K562 (cell line): ENCODE results near the gene TAAR1. TPM values are rescaled to one million over a fixed set of nuclear protein-coding genes. Genes with fewer than 3 reads are reported as not detected.

ENCODE experiments used
- ATAC-seq: fragments of 200-7000 bp; cut with Tn5 transposase; 3 replicates; pipeline ENCODE4 v1.9.1; 2020; ENCODE audit warnings: moderate library complexity
- BruUV-seq: library from RNA; stranded (reverse); fragments of 400-500 nt; replicated peaks from 2 replicates; lab custom pipeline; 2021; lab: Mats Ljungman, UMichigan
- CTCF ChIA-PET: fragments of 300-600 bp; formaldehyde crosslinking; extraction: SDS; loops from one replicate; lab custom pipeline; 2021; ENCODE audit warnings: low intra/inter-chr PET ratio; lab: Yijun Ruan, JAX
- POLR2A ChIA-PET: fragments of 300-600, 350-650 bp; sonication (Branson Sonifier 250); formaldehyde crosslinking; extraction: SDS; loops from one replicate; lab custom pipeline; 2021; ENCODE audit warnings: antibody characterized with exemption, inconsistent platforms; lab: Yijun Ruan, JAX
- DNase-seq, 4 experiments: peaks; one replicate each; pipeline versions ENCODE4 v3.0.0 to v3.0.0-alpha.2; 2011 to 2018; ENCODE audit warnings: low spot score in 3 of 4, mixed read lengths in 3 of 4; ENCODE audit errors: extremely low read depth in 1 of 4
- FAIRE-seq: peaks from 2 replicates; lab custom pipeline; 2011; peaks lifted over from hg19 to GRCh38; lab: Jason Lieb, UNC
- H2AFZ ChIP-seq: 2 replicates; pipeline ENCODE4 v1.6.0; 2011; ENCODE audit warnings: low read depth, low read length, control low read depth, inconsistent platforms
- H3K27ac ChIP-seq: fragments of 200-600 bp; 3 replicates; pipeline ENCODE4 v1.8.0; 2011; ENCODE audit warnings: low read depth, mild to moderate bottlenecking, control low read depth, inconsistent platforms, low read length, moderate library complexity, mixed read lengths; ENCODE audit errors: extremely low read depth
- H3K27me3 ChIP-seq, 2 experiments: fragments of 300-600 bp in 1 of 2; 2 replicates in 1 of 2; 3 replicates in 1 of 2; pipeline versions ENCODE4 v1.6.0 to v1.8.0; 2011; ENCODE audit warnings: inconsistent platforms in 2 of 2, low read length in 2 of 2, mild to moderate bottlenecking in 1 of 2, mixed read lengths in 1 of 2, moderate library complexity in 1 of 2; ENCODE audit not compliant: control insufficient read depth in 2 of 2, insufficient read depth in 2 of 2
- H3K36me3 ChIP-seq: fragments of 300-600 bp; 3 replicates; pipeline ENCODE4 v1.8.0; 2011; ENCODE audit warnings: mild to moderate bottlenecking, low read length, inconsistent platforms; ENCODE audit not compliant: control insufficient read depth, insufficient read depth
- H3K4me1 ChIP-seq, 2 experiments: fragments of 200-600 bp in 1 of 2; replicated peaks in 1 of 2; 2 replicates in 1 of 2; 3 replicates in 1 of 2; pipeline versions ENCODE4 v1.5.1 to v1.8.0; 2011; ENCODE audit warnings: inconsistent platforms in 2 of 2, low read length in 2 of 2, mild to moderate bottlenecking in 1 of 2, mixed read lengths in 1 of 2, moderate library complexity in 1 of 2; ENCODE audit not compliant: control insufficient read depth in 2 of 2, insufficient read depth in 2 of 2
- H3K4me2 ChIP-seq: 2 replicates; pipeline ENCODE4 v1.6.1; 2011; ENCODE audit warnings: low read length, control low read depth, inconsistent platforms, mixed read lengths; ENCODE audit not compliant: insufficient read depth
- H3K4me3 ChIP-seq: fragments of 200-600 bp; sonication (generic), shearing (Covaris generic); 2 replicates; pipeline ENCODE4 v1.5.1; 2016; ENCODE audit warnings: control low read depth, inconsistent platforms
- H3K79me2 ChIP-seq: fragments of 200-600 bp; 3 replicates; pipeline ENCODE4 v1.8.0; 2011; ENCODE audit warnings: low read length, inconsistent platforms; ENCODE audit not compliant: control insufficient read depth, insufficient read depth
- H3K9ac ChIP-seq, 2 experiments: 2 replicates each; pipeline versions ENCODE4 v1.6.0 to v1.6.1; 2011; ENCODE audit warnings: low read depth in 2 of 2, low read length in 2 of 2, control low read depth in 1 of 2, inconsistent platforms in 1 of 2, mild to moderate bottlenecking in 1 of 2, mixed read lengths in 1 of 2; ENCODE audit not compliant: insufficient read depth in 1 of 2
- H3K9me1 ChIP-seq: one replicate; pipeline ENCODE4 v1.6.0; 2011; ENCODE audit warnings: inconsistent platforms, mild to moderate bottlenecking, low read length, moderate library complexity; ENCODE audit not compliant: control insufficient read depth, insufficient read depth
- H3K9me3 ChIP-seq: replicated peaks from 2 replicates; pipeline ENCODE4 v1.5.1; 2011; ENCODE audit warnings: low read depth, low read length, inconsistent platforms; ENCODE audit not compliant: control insufficient read depth, insufficient read depth
- H4K20me1 ChIP-seq: replicated peaks from 2 replicates; pipeline ENCODE4 v1.6.1; 2011; ENCODE audit warnings: low read length, inconsistent platforms, mixed read lengths; ENCODE audit not compliant: control insufficient read depth, insufficient read depth
- BRCA1 ChIP-seq, 2 experiments: fragments of 450-650 bp in 1 of 2; sonication (generic) in 1 of 2; formaldehyde crosslinking in 1 of 2; IDR thresholded peaks; 2 replicates each; pipeline versions ENCODE4 v1.5.0 to v1.6.1; 2017 to 2020; ENCODE audit warnings: mild to moderate bottlenecking in 1 of 2, missing genetic modification reagents in 1 of 2
- CCAR2 ChIP-seq: fragments of 200-400 bp; formaldehyde crosslinking; IDR thresholded peaks from 2 replicates; pipeline ENCODE4 v1.6.1; 2017; ENCODE audit warnings: mild to moderate bottlenecking, low read depth, low read length
- CEBPG ChIP-seq, 3 experiments: fragments of 200-800 bp in 1 of 3; sonication (Bioruptor generic) in 1 of 3; sonication (generic) in 1 of 3; formaldehyde crosslinking in 1 of 3; IDR thresholded peaks in 2 of 3; conservative IDR thresholded peaks in 1 of 3; 2 replicates each; pipeline versions ENCODE4 v1.6.1 to v1.8.0; 2016 to 2022; ENCODE audit warnings: missing compliant biosample characterization in 2 of 3, missing genetic modification characterization in 2 of 3, mild to moderate bottlenecking in 1 of 3, missing genetic modification reagents in 1 of 3
- DACH1 ChIP-seq: fragments of 450-650 bp; IDR thresholded peaks from 2 replicates; pipeline ENCODE4 v1.6.1; 2018; ENCODE audit not compliant: partially characterized antibody
- GABPB2 ChIP-seq: fragments of 250-450 bp; sonication (Bioruptor Pico); conservative IDR thresholded peaks from 2 replicates; pipeline ENCODE4 v1.5.1; 2021; ENCODE audit warnings: mild to moderate bottlenecking
- MTA1 ChIP-seq: fragments of 450-650 bp; IDR thresholded peaks from 2 replicates; pipeline ENCODE4 v1.6.1; 2017; ENCODE audit warnings: borderline replicate concordance
- NCOR1 ChIP-seq: fragments of 450-650 bp; IDR thresholded peaks from 2 replicates; pipeline ENCODE4 v1.6.1; 2016; ENCODE audit warnings: mild to moderate bottlenecking, moderate library complexity
- SP1 ChIP-seq: sonication (generic); formaldehyde crosslinking; IDR thresholded peaks from 2 replicates; pipeline ENCODE4 v1.8.1; 2022; ENCODE audit warnings: mild to moderate bottlenecking, missing genetic modification reagents
- SREBF1 ChIP-seq: fragments of 150-350 bp; IDR thresholded peaks from 2 replicates; pipeline ENCODE4 v1.6.1; 2014; ENCODE audit warnings: antibody characterized with exemption, low read depth, low read length, borderline replicate concordance
- WGBS: fragments of 100-300 bp; shearing (Covaris generic); methylation state at CpG from one replicate; pipeline ENCODE4 v1.1.6; 2016; ENCODE audit warnings: low coverage, mixed read lengths; ENCODE audit not compliant: insufficient coverage; ENCODE audit errors: missing lambda C conversion rate; 5-methylcytosine and 5-hydroxymethylcytosine counted together
- in situ Hi-C: fragments of 300-500 bp; cut with MboI; formaldehyde crosslinking; loops from 4 replicates; pipeline ENCODE4 v1.15.0; 2018; ENCODE audit warnings: inconsistent platforms, mixed read lengths
- intact Hi-C: fragments of 100-400 bp; cut with micrococcal nuclease; formaldehyde crosslinking; loops from 2 replicates; pipeline ENCODE4 v1.14.2; 2022
- polyA plus RNA-seq, 8 experiments: library from polyadenylated mRNA; depleted of rRNA in 4 of 8; stranded (reverse) in 5 of 8; unstranded in 3 of 8; fragments of >200 nt; fragmentation: Nextera tagmentation in 2 of 8; fragmentation: Illumina TruSeq in 1 of 8; extraction: Ambion mirVana in 2 of 8; extraction: Trizol in 1 of 8; gene quantifications; 2 replicates each; pipeline versions ENCODE4 v1.2.1 to v1.2.3, GENCODE V29; 2011 to 2014; ENCODE audit warnings: inconsistent platforms in 1 of 8, missing spikeins in 1 of 8
- total RNA-seq, 7 experiments: library from RNA; depleted of rRNA in 6 of 7; stranded (reverse); fragments of >200 nt in 6 of 7; fragmentation: Illumina TruSeq in 2 of 7; extraction: Trizol in 2 of 7; gene quantifications; 2 replicates each; pipeline versions ENCODE4 v1.2.1 to v1.2.3, GENCODE V29; 2011 to 2021; ENCODE audit warnings: low replicate concordance in 1 of 7

TAAR1 gene
- total and polyA plus RNA-seq, 9 of the 15 experiments (the other 6 are each of a cell fraction or from before 2014, with no cell fraction given): not detected

- TF ChIP-seq SP1 (CRISPR knock-in tag): no peak
Observed at GRCh38 chr6:132611616-132612015, 47.4 kb downstream of the TAAR1 start (continued).

GRCh38 chr6:132607544-132608233 is 51.3 kb downstream of the TAAR1 start:
- POLR2A ChIA-PET: no interaction called here
- Histone ChIP-seq H3K4me1 (no peaks in the 10 kb centered on the region), H2AFZ (no peak overlapping the region), H3K9me1 (no peaks in the 10 kb centered on the region), H3K9ac (no peak overlapping the region), H3K4me2 (no peak overlapping the region), H3K27me3 (peaks cover 0 to 4% of the 10 kb centered on the region in 2 experiments; a peak in 1 of 5 replicates), H3K4me3 (no peak overlapping the region), H3K36me3 (no peaks in the 10 kb centered on the region), H3K27ac (no peak overlapping the region), H4K20me1 (no peaks in the 10 kb centered on the region), H3K79me2 (no peaks in the 10 kb centered on the region), H3K9me3 (no peaks in the 10 kb centered on the region)
- CTCF ChIA-PET: no interaction called here
- ATAC-seq (no peak), DNase-seq (no peak), FAIRE-seq (no peak)
- intact Hi-C loops (no loop called here), in situ Hi-C loops (no loop called here)
- 0% methylated on average over 5 of the region's 5 CpGs for WGBS
- TF ChIP-seq GABPB2 (CRISPR knock-in tag) (no peak), NCOR1 (no peak), MTA1 (no peak), BRCA1 (IDR thresholded peaks at IDR 0.05) (no peak), BRCA1 (CRISPR knock-in tag; IDR thresholded peaks at IDR 0.05) (no peak), SREBF1 (no peak), CEBPG (CRISPR knock-in tag; IDR thresholded peaks at IDR 0.05) (no peak), CEBPG (tag; conservative IDR thresholded peaks at IDR 0.05 in 1 of 2, IDR thresholded peaks at IDR 0.05 in 1 of 2) (no peak), CCAR2 (no peak), DACH1 (no peak)
- BruUV-seq: no TSS peak
